ENCODE measurements around the gene KLHDC10.

DNA sequence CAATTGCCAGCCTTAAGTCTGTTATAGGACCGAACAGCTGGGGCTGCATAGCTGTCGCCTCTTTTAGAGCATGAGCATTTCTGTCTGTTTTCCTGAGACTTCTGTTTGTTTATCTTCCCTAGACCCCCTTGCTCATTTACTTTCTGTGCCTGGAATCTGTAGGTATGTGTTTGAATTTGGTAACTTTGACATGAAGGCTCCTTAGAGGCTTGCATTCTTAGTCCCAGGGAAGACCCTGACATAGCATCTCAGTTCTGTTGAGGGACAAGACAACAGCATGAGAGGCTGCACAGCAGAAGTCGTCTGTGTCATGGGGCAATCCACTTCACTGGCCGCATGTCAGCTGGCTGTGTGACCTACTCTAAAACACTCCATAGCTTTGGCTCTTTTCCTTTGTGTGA is 58.7 kb downstream of the KLHDC10 start:
- TF ChIP-seq EZH2 (IDR thresholded peaks at IDR 0.05; ENCODE audit: insufficient read depth, poor library complexity, severe bottlenecking): no peak
- TF ChIP-seq EZH2phosphoT487 (IDR thresholded peaks at IDR 0.05; ENCODE audit: insufficient read depth, low read depth): no peak
